ENCODE results near the gene PDE3B.

PDE3B gene

GRCh38 chr11:14842002-14842401 is 198.4 kb downstream of the PDE3B start:
- Histone ChIP-seq H3K9me3 (ENCODE audit: insufficient read depth, low read length) (no peaks in the 10 kb centered on the region), H3K4me3 (ENCODE audit: insufficient read length, low read depth) (no peak overlapping the region), H3K4me1 (ENCODE audit: insufficient read depth, insufficient read length) (no peaks in the 10 kb centered on the region), H3K27me3 (ENCODE audit: insufficient read depth, insufficient read length) (no peaks in the 10 kb centered on the region), H3K36me3 (ENCODE audit: insufficient read depth, insufficient read length, low read length) (peaks cover 4% of the 10 kb centered on the region), H3K9ac (ENCODE audit: insufficient read length, low read depth) (no peak overlapping the region)
- TF ChIP-seq ZNF274 (IDR thresholded peaks at IDR 0.05; ENCODE audit: low read depth, low read length) (no peak), YY1 (IDR thresholded peaks at IDR 0.05; ENCODE audit: insufficient read depth, insufficient read length) (no peak), SUZ12 (IDR thresholded peaks at IDR 0.05; ENCODE audit: extremely low read depth, insufficient read depth, insufficient read length) (no peak)
- DNase-seq (ENCODE audit: low read depth, low spot score), result no peak

GRCh38 chr11:14852571-14853177 is 209.1 kb downstream of the PDE3B start:
- no peaks in the 10 kb centered on the region for H3K36me3 ChIP-seq (ENCODE audit: insufficient read depth, insufficient read length, low read length)
- no peak overlapping the region for H3K4me3 ChIP-seq (ENCODE audit: insufficient read length, low read depth)
- no peaks in the 10 kb centered on the region for H3K4me1 ChIP-seq (ENCODE audit: insufficient read depth, insufficient read length)
- DNase-seq (ENCODE audit: low read depth, low spot score), result no peak
- H3K9ac ChIP-seq (ENCODE audit: insufficient read length, low read depth), result no peak overlapping the region
- no peaks in the 10 kb centered on the region for H3K27me3 ChIP-seq (ENCODE audit: insufficient read depth, insufficient read length)
- TF ChIP-seq ZNF274 (IDR thresholded peaks at IDR 0.05; ENCODE audit: low read depth, low read length) (no peak), YY1 (IDR thresholded peaks at IDR 0.05; ENCODE audit: insufficient read depth, insufficient read length) (no peak), SUZ12 (IDR thresholded peaks at IDR 0.05; ENCODE audit: extremely low read depth, insufficient read depth, insufficient read length) (no peak)
- no peaks in the 10 kb centered on the region for H3K9me3 ChIP-seq (ENCODE audit: insufficient read depth, low read length)

GRCh38 chr11:14854057-14854456 is 210.5 kb downstream of the PDE3B start:
- H3K4me3 ChIP-seq (ENCODE audit: insufficient read length, low read depth), result no peak overlapping the region
- no peak for DNase-seq (ENCODE audit: low read depth, low spot score)
- H3K36me3 ChIP-seq (ENCODE audit: insufficient read depth, insufficient read length, low read length), result no peaks in the 10 kb centered on the region
- H3K27me3 ChIP-seq (ENCODE audit: insufficient read depth, insufficient read length), result no peaks in the 10 kb centered on the region
- no peaks in the 10 kb centered on the region for H3K9me3 ChIP-seq (ENCODE audit: insufficient read depth, low read length)
- TF ChIP-seq SUZ12 (IDR thresholded peaks at IDR 0.05; ENCODE audit: extremely low read depth, insufficient read depth, insufficient read length) (no peak), YY1 (IDR thresholded peaks at IDR 0.05; ENCODE audit: insufficient read depth, insufficient read length) (no peak), ZNF274 (IDR thresholded peaks at IDR 0.05; ENCODE audit: low read depth, low read length) (no peak)
- no peak overlapping the region for H3K9ac ChIP-seq (ENCODE audit: insufficient read length, low read depth)
- no peaks in the 10 kb centered on the region for H3K4me1 ChIP-seq (ENCODE audit: insufficient read depth, insufficient read length)

GRCh38 chr11:14855890-14856289 is 212.3 kb downstream of the PDE3B start:
- no peaks in the 10 kb centered on the region for H3K9me3 ChIP-seq (ENCODE audit: insufficient read depth, low read length)
- H3K9ac ChIP-seq (ENCODE audit: insufficient read length, low read depth), result no peak overlapping the region
- no peaks in the 10 kb centered on the region for H3K36me3 ChIP-seq (ENCODE audit: insufficient read depth, insufficient read length, low read length)
- no peak for DNase-seq (ENCODE audit: low read depth, low spot score)
- no peaks in the 10 kb centered on the region for H3K4me1 ChIP-seq (ENCODE audit: insufficient read depth, insufficient read length)
- H3K4me3 ChIP-seq (ENCODE audit: insufficient read length, low read depth), result no peak overlapping the region
- TF ChIP-seq YY1 (IDR thresholded peaks at IDR 0.05; ENCODE audit: insufficient read depth, insufficient read length), result no peak
- TF ChIP-seq SUZ12 (IDR thresholded peaks at IDR 0.05; ENCODE audit: extremely low read depth, insufficient read depth, insufficient read length), result no peak
- no peak for TF ChIP-seq ZNF274 (IDR thresholded peaks at IDR 0.05; ENCODE audit: low read depth, low read length)
- no peaks in the 10 kb centered on the region for H3K27me3 ChIP-seq (ENCODE audit: insufficient read depth, insufficient read length)

GRCh38 chr11:14857621-14858020 is 214.0 kb downstream of the PDE3B start:
- Histone ChIP-seq H3K27me3 (ENCODE audit: insufficient read depth, insufficient read length) (no peaks in the 10 kb centered on the region), H3K36me3 (ENCODE audit: insufficient read depth, insufficient read length, low read length) (peaks cover 4% of the 10 kb centered on the region), H3K4me3 (ENCODE audit: insufficient read length, low read depth) (no peak overlapping the region), H3K9ac (ENCODE audit: insufficient read length, low read depth) (no peak overlapping the region), H3K4me1 (ENCODE audit: insufficient read depth, insufficient read length) (no peaks in the 10 kb centered on the region), H3K9me3 (ENCODE audit: insufficient read depth, low read length) (no peaks in the 10 kb centered on the region)
- TF ChIP-seq ZNF274 (IDR thresholded peaks at IDR 0.05; ENCODE audit: low read depth, low read length) (no peak), YY1 (IDR thresholded peaks at IDR 0.05; ENCODE audit: insufficient read depth, insufficient read length) (no peak), SUZ12 (IDR thresholded peaks at IDR 0.05; ENCODE audit: extremely low read depth, insufficient read depth, insufficient read length) (no peak)
- no peak for DNase-seq (ENCODE audit: low read depth, low spot score)

- no peaks in the 10 kb centered on the region for H3K9me3 ChIP-seq (ENCODE audit: insufficient read depth, low read length)
- DNase-seq (ENCODE audit: low read depth, low spot score), result no peak
- TF ChIP-seq YY1 (IDR thresholded peaks at IDR 0.05; ENCODE audit: insufficient read depth, insufficient read length), result no peak
- TF ChIP-seq SUZ12 (IDR thresholded peaks at IDR 0.05; ENCODE audit: extremely low read depth, insufficient read depth, insufficient read length), result no peak
- TF ChIP-seq ZNF274 (IDR thresholded peaks at IDR 0.05; ENCODE audit: low read depth, low read length), result no peak
- H3K4me1 ChIP-seq (ENCODE audit: insufficient read depth, insufficient read length), result no peaks in the 10 kb centered on the region
- peaks cover 4% of the 10 kb centered on the region for H3K36me3 ChIP-seq (ENCODE audit: insufficient read depth, insufficient read length, low read length)
- no peak overlapping the region for H3K9ac ChIP-seq (ENCODE audit: insufficient read length, low read depth)
- H3K4me3 ChIP-seq (ENCODE audit: insufficient read length, low read depth), result no peak overlapping the region
- H3K27me3 ChIP-seq (ENCODE audit: insufficient read depth, insufficient read length), result no peaks in the 10 kb centered on the region
Measured at GRCh38 chr11:14858404-14858803, 214.8 kb downstream of the PDE3B start.

GRCh38 chr11:14860511-14860910 is 216.9 kb downstream of the PDE3B start:
- Histone ChIP-seq H3K9me3 (ENCODE audit: insufficient read depth, low read length) (no peaks in the 10 kb centered on the region), H3K9ac (ENCODE audit: insufficient read length, low read depth) (no peak overlapping the region), H3K4me3 (ENCODE audit: insufficient read length, low read depth) (no peak overlapping the region), H3K27me3 (ENCODE audit: insufficient read depth, insufficient read length) (no peaks in the 10 kb centered on the region), H3K4me1 (ENCODE audit: insufficient read depth, insufficient read length) (no peaks in the 10 kb centered on the region), H3K36me3 (ENCODE audit: insufficient read depth, insufficient read length, low read length) (peaks cover 4% of the 10 kb centered on the region)
- no peak for DNase-seq (ENCODE audit: low read depth, low spot score)
- TF ChIP-seq SUZ12 (IDR thresholded peaks at IDR 0.05; ENCODE audit: extremely low read depth, insufficient read depth, insufficient read length) (no peak), YY1 (IDR thresholded peaks at IDR 0.05; ENCODE audit: insufficient read depth, insufficient read length) (no peak), ZNF274 (IDR thresholded peaks at IDR 0.05; ENCODE audit: low read depth, low read length) (no peak)
